B cell (primary cell): ENCODE measurements around the gene PMPCA. TPM values are rescaled to one million over a fixed set of nuclear protein-coding genes. Genes with fewer than 3 reads are reported as not detected.

Experiments
- ATAC-seq: fragments of 200-7000 bp; cut with Tn5 transposase; one replicate; pipeline ENCODE4 v1.10.0; 2021; ENCODE audit warnings: low read depth, mild to moderate bottlenecking, moderate number of reproducible peaks, moderate library complexity
- CTCF ChIA-PET: fragments of 350-600 bp; sonication (Branson Sonifier 250); formaldehyde crosslinking; loops from one replicate; lab custom pipeline; 2021; ENCODE audit warnings: antibody characterized with exemption, inconsistent platforms; lab: Charles Lee
- POLR2A ChIA-PET: fragments of 350-600 bp; sonication (Branson Sonifier 250); formaldehyde crosslinking; loops from one replicate; lab custom pipeline; 2021; ENCODE audit warnings: antibody characterized with exemption; lab: Charles Lee
- DNase-seq: peaks from one replicate; pipeline ENCODE4 v3.0.0; 2013
- H2AFZ ChIP-seq: 2 replicates; pipeline ENCODE4 v1.6.1; 2012; ENCODE audit warnings: mild to moderate bottlenecking, low read depth, low read length; ENCODE audit not compliant: insufficient read depth, poor library complexity, severe bottlenecking
- H3K27ac ChIP-seq, 2 donors: 1 replicate in 1 of 2; 2 replicates in 1 of 2; pipeline ENCODE4 v1.5.1; 2012 to 2013; ENCODE audit warnings: low read length in 2 of 2, mild to moderate bottlenecking in 2 of 2, moderate library complexity in 1 of 2
- H3K27me3 ChIP-seq, 4 experiments: fragments of 200-600 bp in 1 of 4; sonication (generic) in 1 of 4; replicated peaks in 1 of 4; 1 replicate in 2 of 4; 2 replicates in 2 of 4; pipeline versions ENCODE4 v1.6.1 to v1.7.0; 2013 to 2016; ENCODE audit warnings: low read length in 3 of 4, mild to moderate bottlenecking in 2 of 4, mixed read lengths in 1 of 4, moderate library complexity in 1 of 4; ENCODE audit not compliant: insufficient read depth in 4 of 4, control insufficient read depth in 3 of 4; ENCODE audit errors: control extremely low read depth in 1 of 4
- H3K36me3 ChIP-seq, 2 experiments: replicated peaks in 1 of 2; 1 replicate in 1 of 2; 2 replicates in 1 of 2; pipeline versions ENCODE4 v1.6.1 to v1.7.1; 2013; ENCODE audit warnings: low read length in 1 of 2; ENCODE audit not compliant: insufficient read depth in 2 of 2, control insufficient read depth in 1 of 2; ENCODE audit errors: control extremely low read depth in 1 of 2, extremely low read depth in 1 of 2
- H3K4me1 ChIP-seq, 2 donors: fragments of 200-600 bp in 1 of 2; sonication (generic) in 1 of 2; 1 replicate in 1 of 2; 2 replicates in 1 of 2; pipeline versions ENCODE4 v1.5.1 to v1.6.1; 2013 to 2017; ENCODE audit warnings: low read length in 2 of 2; ENCODE audit not compliant: control insufficient read depth in 2 of 2, insufficient read depth in 2 of 2
- H3K4me2 ChIP-seq: replicated peaks from 2 replicates; pipeline ENCODE3; 2012; ENCODE audit warnings: mild to moderate bottlenecking, low read depth, low read length; ENCODE audit not compliant: poor library complexity, severe bottlenecking
- H3K4me3 ChIP-seq, 5 experiments: fragments of 200-600 bp in 1 of 5; sonication (generic) in 1 of 5; 1 replicate in 3 of 5; 2 replicates in 2 of 5; pipeline versions ENCODE4 v1.5.1 to v1.7.0; 2011 to 2016; ENCODE audit warnings: low read length in 4 of 5, mild to moderate bottlenecking in 4 of 5, low read depth in 2 of 5, control low read depth in 1 of 5, moderate library complexity in 1 of 5; ENCODE audit not compliant: insufficient read depth in 1 of 5; ENCODE audit errors: control extremely low read depth in 1 of 5, extremely low read depth in 1 of 5
- H3K79me2 ChIP-seq: fragments of 200-600 bp; sonication (generic); one replicate; pipeline ENCODE4 v1.6.0; 2016; ENCODE audit warnings: low read length; ENCODE audit not compliant: control insufficient read depth, insufficient read depth
- H3K9ac ChIP-seq: fragments of 200-600 bp; sonication (generic); 2 replicates; pipeline ENCODE4 v1.6.1; 2017; ENCODE audit warnings: mild to moderate bottlenecking, low read length, moderate library complexity
- H3K9me3 ChIP-seq, 3 donors: one replicate each; pipeline versions ENCODE4 v1.6.1 to v1.7.1; 2013; ENCODE audit warnings: low read length in 2 of 3; ENCODE audit not compliant: control insufficient read depth in 2 of 3, insufficient read depth in 1 of 3; ENCODE audit errors: control extremely low read depth in 1 of 3
- H4K20me1 ChIP-seq: 2 replicates; pipeline ENCODE4 v1.6.0; 2012; ENCODE audit warnings: mild to moderate bottlenecking, low read length; ENCODE audit not compliant: insufficient read depth, control insufficient read depth, poor library complexity, severe bottlenecking
- H3K27ac Mint-ChIP-seq: one replicate; pipeline ENCODE4 v1.8.0; 2021; ENCODE audit warnings: mixed read lengths
- H3K27me3 Mint-ChIP-seq: one replicate; pipeline ENCODE4 v1.8.0; 2021; ENCODE audit warnings: mixed read lengths
- H3K4me1 Mint-ChIP-seq: one replicate; pipeline ENCODE4 v1.8.0; 2021; ENCODE audit warnings: mixed read lengths
- H3K4me3 Mint-ChIP-seq: one replicate; pipeline ENCODE4 v1.8.0; 2021; ENCODE audit warnings: mixed read lengths
- H3K9me3 Mint-ChIP-seq: one replicate; pipeline ENCODE4 v1.8.0; 2022; ENCODE audit warnings: mixed read lengths; ENCODE audit not compliant: insufficient read depth
- CTCF ChIP-seq: fragments of 200-600 bp; IDR thresholded peaks from one replicate; pipeline ENCODE4 v1.8.0; 2022; ENCODE audit warnings: antibody characterized with exemption, mild to moderate bottlenecking
- EZH2 ChIP-seq: IDR thresholded peaks from 2 replicates; pipeline ENCODE4 v1.6.1; 2012; ENCODE audit warnings: borderline replicate concordance, low read depth, mild to moderate bottlenecking, moderate library complexity, low read length; ENCODE audit not compliant: insufficient read depth, poor library complexity, severe bottlenecking
- WGBS: methylation state at CpG from one replicate; pipeline ENCODE4 v1.1.5; 2013; ENCODE audit warnings: missing lambda C conversion rate; ENCODE audit not compliant: insufficient coverage; 5-methylcytosine and 5-hydroxymethylcytosine counted together
- intact Hi-C: fragments of 100-400 bp; cut with micrococcal nuclease; formaldehyde crosslinking; loops from one replicate; pipeline ENCODE4 v1.10.0; 2022
- polyA plus RNA-seq: library from polyadenylated mRNA; depleted of rRNA; stranded (reverse); fragments of >200 nt; gene quantifications from 2 replicates; pipeline ENCODE4 v1.2.3, GENCODE V29; 2012
- total RNA-seq, 2 donors: library from RNA; stranded (reverse); fragments of 120-200 nt in 1 of 2; gene quantifications; 1 replicate in 1 of 2; 2 replicates in 1 of 2; pipeline versions ENCODE4 v1.2.3 to v1.2.4, GENCODE V29; 2013 to 2022

Gene PMPCA
- total and polyA plus RNA-seq, 2 donors (not counting 1 experiment from before 2014, with no cell fraction given): 64.4 to 72.2 TPM

DNA sequence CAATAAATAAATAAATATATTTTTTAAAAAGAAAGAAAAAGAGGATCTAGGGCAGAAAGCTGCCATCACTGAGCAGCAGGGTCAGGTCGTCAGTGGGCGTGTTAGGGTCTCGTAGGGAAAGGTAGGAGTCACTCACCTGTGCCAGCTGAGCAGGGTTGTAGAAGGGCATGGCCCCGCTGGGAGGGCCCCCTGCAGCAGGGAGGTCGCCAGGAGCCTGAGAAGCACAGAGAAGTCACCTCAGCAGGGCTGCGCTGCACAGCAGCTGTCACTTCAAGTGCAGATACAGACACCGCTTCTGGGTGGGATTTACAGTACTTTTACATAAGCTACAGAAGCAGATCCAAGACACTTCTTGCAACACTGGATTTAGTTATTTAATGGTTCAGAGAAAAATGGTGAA, 33.2 kb downstream of the PMPCA start:
- Mint-ChIP-seq H3K27ac (no peak overlapping the region), H3K9me3 (no peaks in the 10 kb centered on the region), H3K27me3 (no peaks in the 10 kb centered on the region), H3K4me3 (no peak overlapping the region), H3K4me1 (peaks cover 6% of the 10 kb centered on the region)
- no peak for ATAC-seq
- no peak for DNase-seq
- no peak overlapping the region for H2AFZ ChIP-seq
- H3K4me2 ChIP-seq: no peak overlapping the region
- peaks cover 2 to 51% of the 10 kb centered on the region in 2 experiments for H3K36me3 ChIP-seq
- ChIA-PET POLR2A (interaction anchor here (0.6 kb wide), 1 partner anchor 57 kb away, joined by 3 read pairs; no protein-coding TSS in a partner anchor), CTCF (no interaction called here)
- H4K20me1 ChIP-seq: peaks cover 23% of the 10 kb centered on the region
- H3K4me3 ChIP-seq: no peak overlapping the region
- peaks cover 9% of the 10 kb centered on the region for H3K79me2 ChIP-seq
- no peak overlapping the region for H3K9ac ChIP-seq
- 100% methylated on average over 6 of the region's 7 CpGs for WGBS
- TF ChIP-seq EZH2 (no peak), CTCF (no peak)
- intact Hi-C loops: no loop called here
- no peaks in the 10 kb centered on the region for H3K9me3 ChIP-seq
- H3K27me3 ChIP-seq: no peaks in the 10 kb centered on the region
- peaks cover 4 to 9% of the 10 kb centered on the region in 2 donors for H3K4me1 ChIP-seq
- H3K27ac ChIP-seq: no peak overlapping the region

DNA sequence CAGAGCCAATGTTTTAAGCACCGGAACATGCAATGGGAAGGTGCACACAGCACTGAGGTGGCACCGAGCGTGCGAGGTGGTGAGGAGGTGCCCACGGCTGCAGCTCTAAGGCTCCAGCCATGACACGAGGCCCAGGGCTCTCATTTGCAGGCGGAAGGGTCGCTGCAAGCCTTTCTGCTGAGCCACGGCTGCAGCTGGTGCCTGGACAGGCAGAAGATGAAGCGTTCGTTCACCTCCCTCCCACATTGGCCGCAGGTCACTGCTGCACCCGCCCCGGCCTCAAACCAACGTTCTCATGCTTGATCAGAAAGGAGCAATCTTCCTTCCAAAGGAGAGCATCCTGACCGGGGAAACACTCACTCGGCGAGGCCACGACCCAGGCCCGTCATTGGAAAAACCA, 33.6 kb downstream of the PMPCA start:
- intact Hi-C loops: no loop called here
- peaks cover 6 to 55% of the 10 kb centered on the region in 2 experiments for H3K36me3 ChIP-seq
- H3K4me1 ChIP-seq: peaks cover 4 to 9% of the 10 kb centered on the region in 2 donors
- H3K9me3 ChIP-seq: no peaks in the 10 kb centered on the region
- Mint-ChIP-seq H3K4me3 (no peak overlapping the region), H3K4me1 (peaks cover 5% of the 10 kb centered on the region), H3K27ac (no peak overlapping the region), H3K27me3 (no peaks in the 10 kb centered on the region), H3K9me3 (no peaks in the 10 kb centered on the region)
- H3K27ac ChIP-seq: no peak overlapping the region
- H3K9ac ChIP-seq: no peak overlapping the region
- H2AFZ ChIP-seq: no peak overlapping the region
- peaks cover 19% of the 10 kb centered on the region for H4K20me1 ChIP-seq
- H3K27me3 ChIP-seq: no peaks in the 10 kb centered on the region
- H3K79me2 ChIP-seq: peaks cover 4% of the 10 kb centered on the region
- no peak for TF ChIP-seq EZH2
- TF ChIP-seq CTCF: no peak
- POLR2A ChIA-PET: no interaction called here
- no peak overlapping the region for H3K4me3 ChIP-seq
- CTCF ChIA-PET: no interaction called here
- 95% methylated on average over 20 of the region's 20 CpGs for WGBS
- no peak for ATAC-seq
- H3K4me2 ChIP-seq: no peak overlapping the region
- no peak for DNase-seq
